Measurements from ENCODE around the gene ICOS. TPM values are rescaled to one million over a fixed set of nuclear protein-coding genes. Genes with fewer than 3 reads are reported as not detected.
"Not testable (repeated sequence)": the region's sequence is repeated elsewhere in the genome, so short reads cannot be mapped to it uniquely, and the experiment has no call there.

Gene ICOS
- total RNA-seq, 1 donor from 2014 or later = 2.1 TPM

DNA sequence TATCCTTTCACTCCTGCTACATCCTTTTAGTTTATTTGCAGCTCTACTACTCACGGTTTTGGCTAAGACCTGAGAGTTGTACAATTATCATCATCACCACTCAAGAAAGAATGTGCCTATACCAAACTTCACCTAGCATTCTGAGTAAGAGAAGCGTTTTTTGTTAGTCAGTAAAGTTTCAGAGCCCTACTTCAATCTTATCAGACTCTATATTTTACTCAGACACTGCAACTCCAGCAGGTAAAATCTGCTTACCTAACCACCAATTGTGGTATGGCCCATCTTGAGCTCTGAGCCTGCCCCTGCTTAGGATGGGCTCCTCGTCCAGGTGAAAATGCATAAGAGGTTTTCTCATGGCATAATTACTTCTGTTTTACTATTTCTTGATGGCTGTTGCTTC lies 37.1 kb downstream of the ICOS start:
- ATAC-seq = no peak
- intact Hi-C loops (cut with DNase I) = no loop called here
- TF ChIP-seq, protein P1, sequence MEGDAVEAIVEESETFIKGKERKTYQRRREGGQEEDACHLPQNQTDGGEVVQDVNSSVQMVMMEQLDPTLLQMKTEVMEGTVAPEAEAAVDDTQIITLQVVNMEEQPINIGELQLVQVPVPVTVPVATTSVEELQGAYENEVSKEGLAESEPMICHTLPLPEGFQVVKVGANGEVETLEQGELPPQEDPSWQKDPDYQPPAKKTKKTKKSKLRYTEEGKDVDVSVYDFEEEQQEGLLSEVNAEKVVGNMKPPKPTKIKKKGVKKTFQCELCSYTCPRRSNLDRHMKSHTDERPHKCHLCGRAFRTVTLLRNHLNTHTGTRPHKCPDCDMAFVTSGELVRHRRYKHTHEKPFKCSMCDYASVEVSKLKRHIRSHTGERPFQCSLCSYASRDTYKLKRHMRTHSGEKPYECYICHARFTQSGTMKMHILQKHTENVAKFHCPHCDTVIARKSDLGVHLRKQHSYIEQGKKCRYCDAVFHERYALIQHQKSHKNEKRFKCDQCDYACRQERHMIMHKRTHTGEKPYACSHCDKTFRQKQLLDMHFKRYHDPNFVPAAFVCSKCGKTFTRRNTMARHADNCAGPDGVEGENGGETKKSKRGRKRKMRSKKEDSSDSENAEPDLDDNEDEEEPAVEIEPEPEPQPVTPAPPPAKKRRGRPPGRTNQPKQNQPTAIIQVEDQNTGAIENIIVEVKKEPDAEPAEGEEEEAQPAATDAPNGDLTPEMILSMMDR (IDR thresholded peaks at IDR 0.05) = no peak
- H3K36me3 ChIP-seq = no peaks in the 10 kb centered on the region
- no peaks in the 10 kb centered on the region for H3K4me1 ChIP-seq
- no peaks in the 10 kb centered on the region for H3K27me3 ChIP-seq
- no peak overlapping the region for H3K4me3 ChIP-seq
- H3K27ac ChIP-seq = no peak overlapping the region
- H3K9me3 ChIP-seq = no peaks in the 10 kb centered on the region
- no peak for DNase-seq

DNA sequence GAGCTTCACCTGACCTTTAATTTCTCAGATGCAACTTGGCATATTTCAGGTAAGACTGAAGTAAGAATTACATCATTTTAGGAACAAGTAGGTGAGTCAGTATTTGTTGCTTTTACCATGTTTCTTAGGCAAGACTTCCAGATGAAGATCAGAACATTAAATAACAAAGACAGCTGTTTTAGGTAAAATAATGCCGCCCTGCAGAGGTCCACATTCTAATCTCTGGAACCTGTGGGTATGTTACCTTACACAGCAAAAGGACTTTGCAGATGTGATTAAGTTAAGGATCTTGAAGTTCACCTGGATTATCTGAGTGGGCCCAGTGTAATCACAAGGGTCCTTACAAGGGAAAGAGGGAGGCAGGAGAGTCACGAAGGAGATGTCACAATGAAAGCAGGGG lies 39.3 kb downstream of the ICOS start:
- Histone ChIP-seq H3K9me3 (no peaks in the 10 kb centered on the region), H3K4me1 (no peaks in the 10 kb centered on the region), H3K36me3 (no peaks in the 10 kb centered on the region), H3K27ac (no peak overlapping the region), H3K4me3 (no peak overlapping the region), H3K27me3 (no peaks in the 10 kb centered on the region)
- DNase-seq = no peak
- no peak for ATAC-seq
- TF ChIP-seq, protein P1 (IDR thresholded peaks at IDR 0.05) = no peak
- intact Hi-C loops (cut with DNase I) = no loop called here

DNA sequence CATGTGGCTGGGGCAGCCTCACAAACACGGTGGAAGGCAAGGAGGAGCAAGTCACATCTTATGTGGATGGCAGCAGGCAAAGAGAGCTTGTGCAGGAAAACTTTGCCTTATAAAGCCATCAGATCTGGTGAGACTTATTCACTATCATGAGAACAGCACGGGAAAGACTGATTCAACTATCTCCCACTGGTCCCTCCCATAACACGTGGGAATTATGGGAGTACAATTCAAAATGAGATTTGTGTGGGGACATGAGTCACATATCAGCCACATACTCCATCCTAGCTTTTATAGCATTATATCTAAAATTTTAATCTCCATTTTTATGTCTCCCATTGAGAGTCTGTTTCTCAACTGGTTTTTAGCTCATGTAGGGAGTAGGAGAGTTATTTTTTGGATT lies 45.7 kb downstream of the ICOS start:
- ATAC-seq = no peak
- TF ChIP-seq, protein P1 (IDR thresholded peaks at IDR 0.05) = no peak
- Histone ChIP-seq H3K36me3 (no peaks in the 10 kb centered on the region), H3K4me3 (no peak overlapping the region), H3K4me1 (no peaks in the 10 kb centered on the region), H3K27me3 (no peaks in the 10 kb centered on the region), H3K9me3 (no peaks in the 10 kb centered on the region), H3K27ac (no peak overlapping the region)
- intact Hi-C loops (cut with DNase I) = no loop called here
- DNase-seq = no peak

DNA sequence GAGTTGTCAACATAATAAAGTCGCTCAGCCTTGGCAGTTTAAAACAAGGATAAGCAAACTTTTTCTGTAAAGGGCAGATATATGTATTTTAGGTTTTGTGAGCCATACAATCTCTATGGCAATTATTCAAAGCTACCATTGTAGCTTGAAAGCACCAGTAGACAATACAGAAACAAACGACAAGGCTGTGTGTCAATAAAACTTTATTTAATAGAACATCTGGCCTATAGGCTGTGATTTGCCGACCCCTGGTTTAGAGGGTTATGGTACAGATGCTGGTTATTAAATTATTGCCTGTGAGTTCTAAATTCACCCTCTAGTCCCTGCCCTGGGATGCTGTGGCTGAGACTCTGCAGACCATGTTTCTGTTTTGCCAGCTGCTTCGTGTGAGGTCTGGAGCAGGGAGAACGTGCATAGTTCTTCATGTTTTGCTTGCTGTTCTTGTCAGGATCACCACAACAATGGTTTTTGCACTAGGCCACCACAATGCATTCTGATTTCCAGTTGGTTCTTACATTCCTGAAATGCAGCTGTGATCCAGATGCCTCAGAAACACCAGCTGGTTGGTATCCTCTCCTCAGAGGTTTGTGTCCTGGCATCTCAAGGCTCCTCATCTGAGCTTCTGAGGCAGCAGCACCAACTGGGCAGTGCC lies 46.6 kb downstream of the ICOS start:
- TF ChIP-seq, protein P1 (IDR thresholded peaks at IDR 0.05) = no peak
- H3K27ac ChIP-seq = no peak overlapping the region
- no peaks in the 10 kb centered on the region for H3K27me3 ChIP-seq
- no peak for DNase-seq
- no peaks in the 10 kb centered on the region for H3K9me3 ChIP-seq
- no peak for ATAC-seq
- intact Hi-C loops (cut with DNase I) = no loop called here
- no peak overlapping the region for H3K4me3 ChIP-seq
- no peaks in the 10 kb centered on the region for H3K36me3 ChIP-seq
- H3K4me1 ChIP-seq = no peaks in the 10 kb centered on the region

DNA sequence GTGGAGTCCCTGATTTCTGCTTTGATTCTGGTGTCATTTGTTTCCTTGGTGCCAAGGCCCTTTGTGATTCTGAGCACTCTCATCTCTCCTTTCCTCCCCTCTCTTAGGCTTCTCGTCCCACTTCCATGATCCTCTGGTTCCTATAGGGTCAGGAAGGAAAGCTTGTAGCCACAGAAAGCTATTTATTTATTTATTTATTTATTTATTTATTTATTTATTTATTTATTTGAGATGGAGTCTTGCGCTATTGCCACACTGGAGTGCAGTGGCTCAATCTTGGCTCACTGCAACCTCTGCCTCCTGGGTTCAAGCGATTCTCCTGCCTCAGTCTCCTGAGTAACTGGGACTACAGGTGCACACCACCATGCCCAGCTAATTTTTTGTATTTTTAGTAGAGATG lies 49.4 kb downstream of the ICOS start:
- H3K27me3 ChIP-seq; H3K9me3 ChIP-seq; H3K4me1 ChIP-seq; intact Hi-C loops (cut with DNase I); H3K4me3 ChIP-seq; H3K36me3 ChIP-seq; H3K27ac ChIP-seq; DNase-seq; ATAC-seq: not testable (repeated sequence)

DNA sequence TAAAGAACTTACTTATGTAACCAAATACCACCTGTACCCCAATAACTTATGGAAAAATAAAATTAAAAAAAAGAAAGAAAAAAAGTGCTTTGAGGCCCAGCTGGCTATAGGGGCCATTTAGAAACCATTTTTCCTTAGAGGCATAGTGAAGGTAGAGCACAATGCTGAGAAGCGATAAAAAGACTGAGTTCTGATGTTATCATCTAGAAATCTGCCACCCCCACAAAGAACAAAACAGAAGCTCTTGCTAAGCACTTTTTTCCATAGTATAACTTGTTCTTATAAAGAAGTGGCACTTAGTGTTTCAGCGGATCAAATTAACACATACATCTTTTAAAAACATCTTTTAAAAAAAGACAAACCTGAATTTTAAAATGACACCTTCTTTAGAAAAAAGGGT lies 51.4 kb downstream of the ICOS start:
- Histone ChIP-seq H3K4me3 (no peak overlapping the region), H3K27ac (no peak overlapping the region), H3K9me3 (no peaks in the 10 kb centered on the region), H3K36me3 (no peaks in the 10 kb centered on the region), H3K27me3 (no peaks in the 10 kb centered on the region), H3K4me1 (no peaks in the 10 kb centered on the region)
- ATAC-seq (no peak), DNase-seq (no peak)
- intact Hi-C loops (cut with DNase I) = no loop called here
- TF ChIP-seq, protein P1 (IDR thresholded peaks at IDR 0.05) = no peak

All from upper lobe of right lung (tissue), 1 donor.